SK-N-SH (cell line): ENCODE measurements around the gene C4orf54. TPM values are rescaled to one million over a fixed set of nuclear protein-coding genes. Genes with fewer than 3 reads are reported as not detected.

ENCODE experiments used
- CTCF ChIA-PET: fragments of 300-600, 350-600 bp; formaldehyde crosslinking; extraction: SDS; loops from one replicate; lab custom pipeline; 2021; lab: Yijun Ruan, JAX
- POLR2A ChIA-PET: fragments of 350-600 bp; sonication (Branson Sonifier 250); formaldehyde crosslinking; extraction: SDS; loops from one replicate; lab custom pipeline; 2020; ENCODE audit warnings: antibody characterized with exemption, inconsistent platforms; lab: Yijun Ruan, JAX
- DNase-seq: peaks from one replicate; pipeline ENCODE4 v3.0.0; 2012
- H2AFZ ChIP-seq: fragments of 200-600 bp; sonication (generic); 2 replicates; pipeline ENCODE4 v1.8.1; 2016; ENCODE audit warnings: antibody characterized with exemption, mild to moderate bottlenecking, low read depth
- H3F3A ChIP-seq: fragments of 200-600 bp; sonication (generic); replicated peaks from 2 replicates; pipeline ENCODE3; 2016; ENCODE audit warnings: antibody characterized with exemption, mild to moderate bottlenecking; ENCODE audit not compliant: insufficient read depth
- H3K27ac ChIP-seq, 2 experiments: fragments of 200-500 bp in 1 of 2; fragments of 200-600 bp in 1 of 2; sonication (Bioruptor generic) in 1 of 2; sonication (generic), shearing (Covaris generic) in 1 of 2; 2 replicates each; pipeline versions ENCODE4 v1.5.1 to v1.6.1; 2014 to 2016; ENCODE audit warnings: low read depth in 2 of 2, inconsistent platforms in 1 of 2, low read length in 1 of 2, mild to moderate bottlenecking in 1 of 2, mixed read lengths in 1 of 2
- H3K27me3 ChIP-seq: fragments of 200-600 bp; sonication (generic), shearing (Covaris generic); 2 replicates; pipeline ENCODE4 v1.6.1; 2016; ENCODE audit warnings: mixed run types; ENCODE audit not compliant: insufficient read depth
- H3K36me3 ChIP-seq, 2 experiments: fragments of 200-500 bp in 1 of 2; fragments of 200-600 bp in 1 of 2; sonication (Bioruptor generic) in 1 of 2; sonication (generic) in 1 of 2; replicated peaks in 1 of 2; 2 replicates each; pipeline versions ENCODE3 to v1.5.1; 2014 to 2016; ENCODE audit warnings: low read length in 1 of 2, mild to moderate bottlenecking in 1 of 2; ENCODE audit not compliant: insufficient read depth in 2 of 2, control insufficient read depth in 1 of 2
- H3K4me1 ChIP-seq, 2 experiments: fragments of 200-500 bp in 1 of 2; fragments of 200-600 bp in 1 of 2; sonication (Bioruptor generic) in 1 of 2; sonication (generic), shearing (Covaris generic) in 1 of 2; 2 replicates each; pipeline versions ENCODE4 v1.5.1 to v1.6.1; 2014 to 2016; ENCODE audit warnings: low read depth in 1 of 2, low read length in 1 of 2, mixed run types in 1 of 2; ENCODE audit not compliant: insufficient read depth in 2 of 2, control insufficient read depth in 1 of 2
- H3K4me2 ChIP-seq: fragments of 200-600 bp; sonication (generic), shearing (Covaris generic); 2 replicates; pipeline ENCODE4 v1.6.1; 2017; ENCODE audit warnings: mixed run types
- H3K4me3 ChIP-seq, 2 experiments: fragments of 200-500 bp in 1 of 2; fragments of 200-600 bp in 1 of 2; sonication (Bioruptor generic) in 1 of 2; sonication (generic), shearing (Covaris generic) in 1 of 2; 2 replicates each; pipeline versions ENCODE4 v1.5.1 to v1.8.1; 2014 to 2016; ENCODE audit warnings: low read depth in 2 of 2, inconsistent platforms in 1 of 2, low read length in 1 of 2, mild to moderate bottlenecking in 1 of 2, mixed read lengths in 1 of 2, moderate library complexity in 1 of 2
- H3K79me2 ChIP-seq: fragments of 200-600 bp; sonication (generic); 2 replicates; pipeline ENCODE4 v1.8.1; 2017; ENCODE audit warnings: mild to moderate bottlenecking; ENCODE audit not compliant: insufficient read depth
- H3K9ac ChIP-seq: fragments of 200-600 bp; sonication (generic); 2 replicates; pipeline ENCODE4 v1.6.1; 2017; ENCODE audit warnings: mixed run types
- H3K9me2 ChIP-seq: fragments of 200-600 bp; sonication (generic); 2 replicates; pipeline ENCODE4 v1.6.1; 2017; ENCODE audit warnings: mixed run types
- H3K9me3 ChIP-seq: fragments of 200-600 bp; sonication (generic); 2 replicates; pipeline ENCODE4 v1.6.1; 2017; ENCODE audit warnings: mixed run types, mild to moderate bottlenecking, moderate library complexity
- H4K20me1 ChIP-seq: fragments of 200-600 bp; sonication (generic); 2 replicates; pipeline ENCODE4 v1.6.1; 2017; ENCODE audit warnings: mild to moderate bottlenecking, mixed run types; ENCODE audit not compliant: insufficient read depth
- ELF1 ChIP-seq: IDR thresholded peaks from 2 replicates; pipeline ENCODE4 v1.4.0; 2012
- EZH2phosphoT487 ChIP-seq: fragments of 200-600 bp; sonication (generic); IDR thresholded peaks from 2 replicates; pipeline ENCODE4 v1.6.1; 2017; ENCODE audit warnings: low read depth, mixed run types, mild to moderate bottlenecking, antibody characterized with exemption, moderate library complexity, borderline replicate concordance
- FOXM1 ChIP-seq: IDR thresholded peaks from 2 replicates; pipeline ENCODE4 v1.4.0; 2012; ENCODE audit warnings: low read depth, mild to moderate bottlenecking
- GABPA ChIP-seq: IDR thresholded peaks from 2 replicates; pipeline ENCODE4 v1.4.0; 2012; ENCODE audit warnings: low read depth, mild to moderate bottlenecking
- GATA2 ChIP-seq: sonication (generic); formaldehyde crosslinking; IDR thresholded peaks from 2 replicates; pipeline ENCODE4 v1.5.0; 2020; ENCODE audit warnings: mild to moderate bottlenecking, missing genetic modification reagents
- MXI1 ChIP-seq: IDR thresholded peaks from 2 replicates; pipeline ENCODE4 v1.6.1; 2012; ENCODE audit warnings: mild to moderate bottlenecking, low read depth, low read length, improper control_type of control experiment
- NRF1 ChIP-seq: IDR thresholded peaks from 2 replicates; pipeline ENCODE4 v1.6.1; 2012; ENCODE audit warnings: low read depth, mild to moderate bottlenecking, low read length
- RCOR1 ChIP-seq: fragments of 150-350 bp; IDR thresholded peaks from 2 replicates; pipeline ENCODE4 v1.6.1; 2017; ENCODE audit warnings: antibody characterized with exemption, low read length
- RFX5 ChIP-seq: IDR thresholded peaks from 2 replicates; pipeline ENCODE4 v1.6.1; 2012; ENCODE audit warnings: mild to moderate bottlenecking, improper control_type of control experiment, low read length
- TCF12 ChIP-seq: IDR thresholded peaks from 2 replicates; pipeline ENCODE4 v1.4.0; 2012
- USF1 ChIP-seq: IDR thresholded peaks from 2 replicates; pipeline ENCODE4 v1.4.0; 2012; ENCODE audit warnings: low read depth, borderline replicate concordance
- WGBS: methylation state at CpG from one replicate; pipeline ENCODE4 v1.1.6; 2017; ENCODE audit warnings: low lambda C conversion rate; 5-methylcytosine and 5-hydroxymethylcytosine counted together
- polyA plus RNA-seq, 3 experiments: library from polyadenylated mRNA; depleted of rRNA; stranded (reverse); fragments of >200 nt; gene quantifications; 2 replicates each; pipeline ENCODE4 v1.2.3, GENCODE V29; 2012
- TF ChIP-seq, protein P1 (sequence below): fragments of 150-350 bp; IDR thresholded peaks from 2 replicates; pipeline ENCODE4 v1.6.1; 2017; ENCODE audit warnings: antibody characterized with exemption, low read length, low read depth, borderline replicate concordance

The C4orf54 gene
- polyA plus RNA-seq, 1 of the 3 experiments (the other 2 are of a cell fraction): not detected

- Histone ChIP-seq H3K79me2 (no peaks in the 10 kb centered on the region), H2AFZ (no peak overlapping the region), H3K27ac (no peak overlapping the region), H4K20me1 (no peaks in the 10 kb centered on the region), H3F3A (no peaks in the 10 kb centered on the region), H3K9me3 (no peaks in the 10 kb centered on the region), H3K4me2 (no peak overlapping the region), H3K4me3 (no peak overlapping the region), H3K27me3 (no peaks in the 10 kb centered on the region), H3K4me1 (no peaks in the 10 kb centered on the region), H3K9ac (no peak overlapping the region), H3K36me3 (no peaks in the 10 kb centered on the region), H3K9me2 (no peaks in the 10 kb centered on the region)
- CTCF ChIA-PET: no interaction called here
- 83% methylated on average over 29 of the region's 49 CpGs for WGBS
- peak; percentile 5 for DNase-seq
- no peak for TF ChIP-seq GATA2 (CRISPR knock-in tag)
- no peak for TF ChIP-seq GABPA
- TF ChIP-seq RCOR1: no peak
- no peak for TF ChIP-seq EZH2phosphoT487
- TF ChIP-seq FOXM1: no peak
- TF ChIP-seq MXI1: no peak
- TF ChIP-seq, protein P1, sequence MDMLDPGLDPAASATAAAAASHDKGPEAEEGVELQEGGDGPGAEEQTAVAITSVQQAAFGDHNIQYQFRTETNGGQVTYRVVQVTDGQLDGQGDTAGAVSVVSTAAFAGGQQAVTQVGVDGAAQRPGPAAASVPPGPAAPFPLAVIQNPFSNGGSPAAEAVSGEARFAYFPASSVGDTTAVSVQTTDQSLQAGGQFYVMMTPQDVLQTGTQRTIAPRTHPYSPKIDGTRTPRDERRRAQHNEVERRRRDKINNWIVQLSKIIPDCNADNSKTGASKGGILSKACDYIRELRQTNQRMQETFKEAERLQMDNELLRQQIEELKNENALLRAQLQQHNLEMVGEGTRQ: no peak
- no peak for TF ChIP-seq RFX5
- no peak for TF ChIP-seq USF1
- no peak for TF ChIP-seq NRF1
- POLR2A ChIA-PET: no interaction called here
Observed at GRCh38 chr4:99651811-99652485, 5.7 kb downstream of the C4orf54 start.

GRCh38 chr4:99651016-99651769 lies 6.4 kb downstream of the C4orf54 start:
- ChIA-PET CTCF (no interaction called here), POLR2A (no interaction called here)
- H3K36me3 ChIP-seq: no peaks in the 10 kb centered on the region
- no peak overlapping the region for H2AFZ ChIP-seq
- H3K4me1 ChIP-seq: no peaks in the 10 kb centered on the region
- H3K27me3 ChIP-seq: no peaks in the 10 kb centered on the region
- TF ChIP-seq TCF12 (no peak), ELF1 (no peak)
- TF ChIP-seq, protein P1: no peak
- no peak overlapping the region for H3K4me3 ChIP-seq
- H3K79me2 ChIP-seq: no peaks in the 10 kb centered on the region
- no peak overlapping the region for H3K27ac ChIP-seq
- H3K9ac ChIP-seq: no peak overlapping the region
- H3F3A ChIP-seq: no peaks in the 10 kb centered on the region
- DNase-seq: peak; percentile 11
- no peak overlapping the region for H3K4me2 ChIP-seq
- H3K9me2 ChIP-seq: no peaks in the 10 kb centered on the region
- WGBS: 69% methylated on average over 13 of the region's 18 CpGs
- no peaks in the 10 kb centered on the region for H4K20me1 ChIP-seq
- no peaks in the 10 kb centered on the region for H3K9me3 ChIP-seq
